ENCODE results near the gene DNAJC18.

The DNAJC18 gene

GRCh38 chr5:139369181-139369580 is 70.1 kb downstream of the DNAJC18 start:
- DNase-seq (ENCODE audit: low read depth): no peak
- TF ChIP-seq CTCF (IDR thresholded peaks at IDR 0.05; ENCODE audit: insufficient read depth, low read depth, low read length, missing control alignments): no peak
- H3K4me3 ChIP-seq (ENCODE audit: low read length): no peak overlapping the region

- no peak for TF ChIP-seq CTCF (IDR thresholded peaks at IDR 0.05; ENCODE audit: insufficient read depth, low read depth, low read length, missing control alignments)
- H3K4me3 ChIP-seq (ENCODE audit: low read length): no peak overlapping the region
- no peak for DNase-seq (ENCODE audit: low read depth)
These were observed 70.7 kb downstream of the DNAJC18 start for GRCh38 chr5:139368613-139369012.

GRCh38 chr5:139364466-139364865 is 74.9 kb downstream of the DNAJC18 start:
- DNase-seq (ENCODE audit: low read depth): no peak
- H3K4me3 ChIP-seq (ENCODE audit: low read length): no peak overlapping the region
- TF ChIP-seq CTCF (IDR thresholded peaks at IDR 0.05; ENCODE audit: insufficient read depth, low read depth, low read length, missing control alignments): no peak

GRCh38 chr5:139363937-139364336 is 75.4 kb downstream of the DNAJC18 start:
- no peak for TF ChIP-seq CTCF (IDR thresholded peaks at IDR 0.05; ENCODE audit: insufficient read depth, low read depth, low read length, missing control alignments)
- H3K4me3 ChIP-seq (ENCODE audit: low read length): no peak overlapping the region
- DNase-seq (ENCODE audit: low read depth): peak; percentile 61

GRCh38 chr5:139361835-139362429 is 77.4 kb downstream of the DNAJC18 start:
- DNase-seq (ENCODE audit: low read depth): no peak
- no peak for TF ChIP-seq CTCF (IDR thresholded peaks at IDR 0.05; ENCODE audit: insufficient read depth, low read depth, low read length, missing control alignments)
- no peak overlapping the region for H3K4me3 ChIP-seq (ENCODE audit: low read length)

- no peak overlapping the region for H3K4me3 ChIP-seq (ENCODE audit: low read length)
- no peak for DNase-seq (ENCODE audit: low read depth)
- no peak for TF ChIP-seq CTCF (IDR thresholded peaks at IDR 0.05; ENCODE audit: insufficient read depth, low read depth, low read length, missing control alignments)
These were observed 78.9 kb downstream of the DNAJC18 start for GRCh38 chr5:139360384-139360783.
